Mesendoderm (in vitro differentiated cells): Measurements from ENCODE around the gene ANK3.

Source experiments
- DNase-seq: peaks from one replicate; pipeline ENCODE4 v3.0.0; 2013
- H2AK5ac ChIP-seq: 2 replicates; pipeline ENCODE4 v1.6.1; 2013; ENCODE audit warnings: low read length, inconsistent platforms
- H2BK120ac ChIP-seq: 2 replicates; pipeline ENCODE4 v1.6.1; 2013; ENCODE audit warnings: low read depth, mild to moderate bottlenecking, low read length, moderate library complexity, mixed read lengths
- H2BK15ac ChIP-seq: replicated peaks from 2 replicates; pipeline ENCODE4 v1.6.1; 2013; ENCODE audit warnings: low read depth, mild to moderate bottlenecking, moderate library complexity
- H2BK5ac ChIP-seq: 2 replicates; pipeline ENCODE4 v1.6.1; 2013; ENCODE audit warnings: low read length, inconsistent platforms
- H3K18ac ChIP-seq: 2 replicates; pipeline ENCODE4 v1.6.1; 2013; ENCODE audit warnings: mild to moderate bottlenecking, low read length, mixed read lengths
- H3K23ac ChIP-seq: one replicate; pipeline ENCODE4 v1.6.1; 2013; ENCODE audit warnings: low read length
- H3K27ac ChIP-seq: 2 replicates; pipeline ENCODE4 v1.5.1; 2013; ENCODE audit warnings: low read depth, mild to moderate bottlenecking, inconsistent platforms, low read length, moderate library complexity
- H3K27me3 ChIP-seq: 2 replicates; pipeline ENCODE4 v1.6.1; 2013; ENCODE audit warnings: low read length, control low read depth, mild to moderate bottlenecking, inconsistent platforms; ENCODE audit not compliant: insufficient read depth, poor library complexity
- H3K36me3 ChIP-seq: 2 replicates; pipeline ENCODE4 v1.6.1; 2013; ENCODE audit warnings: low read length, inconsistent platforms; ENCODE audit not compliant: control insufficient read depth, insufficient read depth
- H3K4ac ChIP-seq: one replicate; pipeline ENCODE4 v1.6.1; 2013; ENCODE audit warnings: low read depth, mild to moderate bottlenecking, low read length, moderate library complexity
- H3K4me1 ChIP-seq: 2 replicates; pipeline ENCODE4 v1.6.1; 2013; ENCODE audit warnings: low read depth, low read length, inconsistent platforms; ENCODE audit not compliant: control insufficient read depth
- H3K4me2 ChIP-seq: 2 replicates; pipeline ENCODE4 v1.6.1; 2013; ENCODE audit warnings: low read length
- H3K4me3 ChIP-seq: 2 replicates; pipeline ENCODE4 v1.5.1; 2013; ENCODE audit warnings: mild to moderate bottlenecking, low read length
- H3K56ac ChIP-seq: one replicate; pipeline ENCODE4 v1.6.1; 2013; ENCODE audit warnings: low read length
- H3K79me1 ChIP-seq: 2 replicates; pipeline ENCODE4 v1.6.1; 2013; ENCODE audit warnings: low read length, inconsistent platforms
- H3K79me2 ChIP-seq: 2 replicates; pipeline ENCODE4 v1.6.1; 2013; ENCODE audit warnings: mild to moderate bottlenecking, low read length; ENCODE audit not compliant: control insufficient read depth, insufficient read depth
- H3K9ac ChIP-seq: 2 replicates; pipeline ENCODE4 v1.6.1; 2013; ENCODE audit warnings: low read length, inconsistent platforms
- H4K5ac ChIP-seq: one replicate; pipeline ENCODE4 v1.6.1; 2013; ENCODE audit warnings: low read length
- H4K8ac ChIP-seq: one replicate; pipeline ENCODE4 v1.6.1; 2013; ENCODE audit warnings: low read depth, mild to moderate bottlenecking, control low read depth, low read length, moderate library complexity
- WGBS: extraction: QIAGEN DNeasy Blood & Tissue Kit; methylation state at CpG from one replicate; pipeline ENCODE4 v1.1.7; 2013; ENCODE audit warnings: low lambda C conversion rate, missing lambda C conversion rate; ENCODE audit not compliant: insufficient coverage; ENCODE audit errors: extremely low coverage; 5-methylcytosine and 5-hydroxymethylcytosine counted together

Gene ANK3

DNA sequence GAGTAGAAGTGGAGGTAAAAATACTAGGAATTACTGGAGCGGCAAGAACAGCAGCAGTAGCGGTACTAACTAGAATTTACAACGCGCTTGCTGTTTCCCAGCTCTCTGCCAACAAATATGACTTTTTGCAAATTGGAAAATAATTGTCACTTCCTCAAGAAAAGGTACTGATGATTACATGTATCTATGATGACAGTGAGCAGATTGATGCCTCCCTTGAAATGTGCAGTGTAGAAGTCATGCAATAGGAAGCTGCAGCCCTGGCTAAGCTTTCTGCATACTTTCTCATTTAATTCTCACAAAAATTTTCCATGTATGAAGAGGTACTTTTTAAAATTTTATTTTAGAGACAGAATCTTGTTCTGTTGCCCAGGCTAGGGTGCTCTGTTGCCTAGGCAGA lies 49.9 kb downstream of the ANK3 start:
- Histone ChIP-seq H3K4me3 (no peak overlapping the region), H3K23ac (no peak overlapping the region), H3K36me3 (no peaks in the 10 kb centered on the region), H2BK15ac (no peak overlapping the region), H2BK120ac (no peak overlapping the region), H3K18ac (no peak overlapping the region), H3K27ac (no peak overlapping the region), H3K79me1 (no peaks in the 10 kb centered on the region), H3K79me2 (no peaks in the 10 kb centered on the region), H3K4me1 (no peaks in the 10 kb centered on the region), H4K5ac (no peak overlapping the region), H3K9ac (no peak overlapping the region), H2BK5ac (no peak overlapping the region), H3K56ac (no peak overlapping the region), H4K8ac (no peak overlapping the region), H3K4me2 (no peak overlapping the region), H2AK5ac (no peak overlapping the region), H3K27me3 (no peaks in the 10 kb centered on the region), H3K4ac (no peak overlapping the region)
- no peak for DNase-seq
- WGBS = no CpG with 5 or more reads among the region's 4 CpGs

- DNase-seq = no peak
- Histone ChIP-seq H3K56ac (no peak overlapping the region), H3K79me2 (no peaks in the 10 kb centered on the region), H3K4me2 (no peak overlapping the region), H4K5ac (no peak overlapping the region), H2AK5ac (no peak overlapping the region), H4K8ac (no peak overlapping the region), H2BK5ac (no peak overlapping the region), H2BK120ac (no peak overlapping the region), H3K18ac (no peak overlapping the region), H3K27me3 (no peaks in the 10 kb centered on the region), H3K36me3 (no peaks in the 10 kb centered on the region), H3K79me1 (no peaks in the 10 kb centered on the region), H3K4me1 (no peaks in the 10 kb centered on the region), H3K23ac (no peak overlapping the region), H3K27ac (no peak overlapping the region), H2BK15ac (no peak overlapping the region), H3K4me3 (no peak overlapping the region), H3K4ac (no peak overlapping the region), H3K9ac (no peak overlapping the region)
- WGBS = no CpG with 5 or more reads among the region's 2 CpGs
Measured at GRCh38 chr10:60338786-60339185, 50.9 kb downstream of the ANK3 start.

DNA sequence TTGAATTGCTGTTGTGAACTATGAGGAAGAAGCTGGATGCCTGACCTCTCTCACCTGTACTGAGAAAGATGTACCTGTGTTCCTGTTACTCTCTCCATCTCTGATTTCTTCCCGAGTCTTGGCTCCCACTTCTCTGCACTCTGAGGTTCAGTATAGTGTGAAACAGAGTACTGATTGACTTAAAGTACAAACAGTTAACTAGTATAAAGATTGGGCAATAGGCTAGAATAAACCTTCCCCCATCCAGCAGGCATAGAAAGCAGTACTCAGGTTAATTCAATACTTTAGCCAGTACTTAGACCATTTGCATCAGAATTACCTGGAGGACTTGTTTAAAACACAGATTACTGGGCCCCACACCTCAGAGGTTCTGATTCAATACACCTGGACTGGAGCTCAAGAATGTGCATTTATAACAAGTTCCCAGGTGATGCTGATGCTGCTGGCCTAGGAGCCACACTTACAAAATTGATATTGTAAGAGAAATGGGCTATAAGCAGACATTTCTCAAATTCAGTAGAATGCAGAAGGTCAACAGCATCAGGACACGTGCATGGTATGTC lies 51.6 kb downstream of the ANK3 start:
- WGBS = no CpG with 5 or more reads among the region's 2 CpGs
- Histone ChIP-seq H3K56ac (no peak overlapping the region), H4K5ac (no peak overlapping the region), H2BK15ac (no peak overlapping the region), H3K4me3 (no peak overlapping the region), H2BK5ac (no peak overlapping the region), H3K18ac (no peak overlapping the region), H3K27ac (no peak overlapping the region), H3K36me3 (no peaks in the 10 kb centered on the region), H3K4me1 (no peaks in the 10 kb centered on the region), H4K8ac (no peak overlapping the region), H3K79me2 (no peaks in the 10 kb centered on the region), H3K9ac (no peak overlapping the region), H3K27me3 (no peaks in the 10 kb centered on the region), H3K4ac (no peak overlapping the region), H3K79me1 (no peaks in the 10 kb centered on the region), H3K23ac (no peak overlapping the region), H2BK120ac (no peak overlapping the region), H2AK5ac (no peak overlapping the region), H3K4me2 (no peak overlapping the region)
- DNase-seq = no peak

DNA sequence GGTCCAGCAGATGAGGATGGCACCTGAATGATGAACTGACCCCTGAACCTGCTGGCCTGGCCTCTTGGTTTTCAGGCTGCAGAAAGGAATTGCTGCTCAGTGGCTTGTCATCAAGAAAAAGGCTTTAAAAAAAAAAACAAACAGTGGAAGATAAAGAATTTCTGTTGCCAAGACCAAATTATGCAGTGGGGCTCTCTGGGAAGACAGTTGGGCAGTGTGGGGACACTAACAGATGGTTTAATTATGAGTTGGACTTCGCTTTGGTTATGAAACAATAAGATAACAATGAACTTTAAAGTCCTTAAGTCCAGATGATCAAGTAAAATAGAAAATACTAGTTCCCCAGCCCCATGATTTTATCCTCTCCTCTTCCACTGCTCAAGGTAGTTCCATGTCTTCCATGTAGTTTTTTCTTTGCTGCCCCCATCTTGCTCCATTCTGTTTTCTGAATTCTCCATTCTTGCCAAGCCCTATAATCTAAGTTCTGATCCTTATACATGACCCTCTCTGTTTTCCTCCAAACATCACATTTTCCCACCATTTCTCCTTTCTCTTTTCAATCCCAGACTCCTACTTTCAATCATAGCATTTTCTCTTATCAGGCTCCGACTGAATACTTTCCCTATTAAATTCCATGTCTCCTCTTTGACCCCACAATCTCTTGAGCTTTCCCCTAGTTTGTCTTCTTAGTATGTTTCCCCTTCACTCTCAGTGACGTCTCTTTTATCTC lies 52.6 kb downstream of the ANK3 start:
- Histone ChIP-seq H4K5ac (no peak overlapping the region), H2BK15ac (no peak overlapping the region), H3K4me3 (no peak overlapping the region), H3K79me2 (no peaks in the 10 kb centered on the region), H3K27ac (no peak overlapping the region), H3K18ac (no peak overlapping the region), H3K4me2 (no peak overlapping the region), H3K4me1 (no peaks in the 10 kb centered on the region), H3K9ac (no peak overlapping the region), H3K56ac (no peak overlapping the region), H3K23ac (no peak overlapping the region), H3K79me1 (no peaks in the 10 kb centered on the region), H3K36me3 (no peaks in the 10 kb centered on the region), H3K4ac (no peak overlapping the region), H2AK5ac (no peak overlapping the region), H2BK5ac (no peak overlapping the region), H3K27me3 (no peaks in the 10 kb centered on the region), H4K8ac (no peak overlapping the region), H2BK120ac (no peak overlapping the region)
- no peak for DNase-seq
- 100% methylated on average over 1 of the region's 3 CpGs for WGBS

GRCh38 chr10:60335708-60336107 lies 54.0 kb downstream of the ANK3 start:
- Histone ChIP-seq H2BK5ac (no peak overlapping the region), H4K8ac (no peak overlapping the region), H3K56ac (no peak overlapping the region), H3K4me3 (no peak overlapping the region), H3K4ac (no peak overlapping the region), H2BK15ac (no peak overlapping the region), H3K27me3 (no peaks in the 10 kb centered on the region), H3K27ac (no peak overlapping the region), H3K23ac (no peak overlapping the region), H2AK5ac (no peak overlapping the region), H3K36me3 (no peaks in the 10 kb centered on the region), H3K18ac (no peak overlapping the region), H3K79me1 (no peaks in the 10 kb centered on the region), H2BK120ac (no peak overlapping the region), H3K9ac (no peak overlapping the region), H3K4me1 (no peaks in the 10 kb centered on the region), H3K79me2 (no peaks in the 10 kb centered on the region), H3K4me2 (no peak overlapping the region), H4K5ac (no peak overlapping the region)
- peak; percentile 31 for DNase-seq
- WGBS = no CpG with 5 or more reads among the region's 5 CpGs

GRCh38 chr10:60334991-60335390 lies 54.7 kb downstream of the ANK3 start:
- Histone ChIP-seq H3K56ac (no peak overlapping the region), H2BK120ac (no peak overlapping the region), H4K5ac (no peak overlapping the region), H3K4me3 (no peak overlapping the region), H2BK15ac (no peak overlapping the region), H3K4ac (no peak overlapping the region), H3K27ac (no peak overlapping the region), H3K9ac (no peak overlapping the region), H3K18ac (no peak overlapping the region), H3K27me3 (no peaks in the 10 kb centered on the region), H3K4me2 (no peak overlapping the region), H2AK5ac (no peak overlapping the region), H3K23ac (no peak overlapping the region), H2BK5ac (no peak overlapping the region), H3K79me1 (no peaks in the 10 kb centered on the region), H3K36me3 (no peaks in the 10 kb centered on the region), H3K4me1 (no peaks in the 10 kb centered on the region), H4K8ac (no peak overlapping the region), H3K79me2 (no peaks in the 10 kb centered on the region)
- no CpG with 5 or more reads among the region's 4 CpGs for WGBS
- DNase-seq = no peak
